ENCODE data around the gene TUSC2. TPM values are rescaled to one million over a fixed set of nuclear protein-coding genes. Genes with fewer than 3 reads are reported as not detected.

TUSC2 gene
- total and polyA plus RNA-seq, 10 of the 15 experiments (the other 5 are each of a cell fraction or from before 2014, with no cell fraction given), result 4.0 to 73.8 (median 34.3) TPM

DNA sequence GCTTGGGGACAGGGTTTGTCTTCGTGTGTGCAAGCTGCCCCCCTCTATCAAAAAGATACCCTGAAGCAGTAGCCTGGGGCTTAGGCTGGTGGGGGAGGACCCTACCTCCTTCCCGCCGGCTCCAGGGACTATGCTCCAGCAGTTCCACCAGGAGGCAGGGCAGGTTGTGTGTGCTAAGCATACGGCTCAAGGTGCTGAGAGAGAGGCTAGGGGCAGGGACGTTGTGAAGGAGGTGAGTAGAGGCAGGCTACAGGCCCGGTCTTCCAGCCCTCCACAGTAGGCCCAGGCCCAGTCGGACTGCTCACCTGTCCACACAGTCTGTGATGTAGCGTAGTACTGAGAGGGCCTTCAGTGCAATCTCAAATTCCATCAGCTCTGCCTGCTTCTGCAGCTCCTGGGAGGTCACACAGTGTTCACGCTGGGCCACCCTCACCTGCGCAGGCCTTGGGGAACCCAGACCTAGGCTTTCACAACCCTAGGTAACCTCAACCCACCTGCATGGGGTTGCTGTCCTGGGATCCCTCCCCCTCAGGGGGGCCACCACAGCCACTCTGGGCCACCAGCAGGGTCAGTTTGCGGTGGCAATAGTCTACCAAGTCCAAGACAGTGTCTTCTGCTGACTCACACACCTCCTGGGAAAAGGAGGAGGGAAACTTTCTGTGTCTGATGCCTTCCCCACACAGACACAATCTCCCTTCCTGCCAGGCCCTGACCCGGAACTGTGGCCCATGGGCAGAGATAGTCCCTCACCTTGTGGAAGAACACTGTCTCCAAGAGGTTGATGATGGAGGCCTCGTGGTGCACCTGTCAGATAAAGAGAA lies 15.0 kb upstream of the TUSC2 start:
- WGBS (ENCODE audit: insufficient coverage, insufficient replicate concordance, low lambda C conversion rate, missing lambda C conversion rate), result 69% methylated on average over 13 of the region's 13 CpGs
- H3K36me3 ChIP-seq (ENCODE audit: control insufficient read depth in 2 of 2, insufficient read depth in 2 of 2, low read length in 1 of 2), result peaks cover 0 to 3% of the 10 kb centered on the region in 2 experiments; a peak in 1 of 4 replicates
- no peaks in the 10 kb centered on the region for H3K27me3 ChIP-seq (replicated peaks in 1 of 2; ENCODE audit: control insufficient read depth in 2 of 2, insufficient read depth in 2 of 2, low read length in 1 of 2)
- H3K79me2 ChIP-seq (ENCODE audit: control insufficient read depth, insufficient read depth, low read length), result peaks cover 25% of the 10 kb centered on the region
- ATAC-seq, result no peak
- in situ Hi-C loops (cut with MboI), result no loop called here
- H3K9ac ChIP-seq (ENCODE audit: control insufficient read depth, insufficient read depth, low read length), result no peak overlapping the region
- BruUV-seq (replicated peaks), result no TSS peak
- ChIA-PET RAD21 (ENCODE audit: unreplicated experiment) (interaction anchor here (0.6 kb wide), 1 partner anchor 22 kb away, joined by 4 read pairs; no protein-coding TSS in a partner anchor), POLR2A (interaction anchor here (0.6 to 1.0 kb wide), 2 partner anchors 108 to 224 kb away, joined by 3 read pairs; no protein-coding TSS in a partner anchor), CTCF (interaction anchor here (0.6 kb wide), 1 partner anchor 16 kb away, joined by 4 read pairs; the partner anchor contains the start of gene TMEM115), SMC1A (ENCODE audit: uncharacterized antibody, unreplicated experiment) (no interaction called here)
- H3K27ac ChIP-seq (ENCODE audit: control insufficient read depth, insufficient read depth), result no peak overlapping the region
- peaks cover 8% of the 10 kb centered on the region; the same call in 1 of the 2 replicates for H3K4me1 ChIP-seq (ENCODE audit: control insufficient read depth, insufficient read depth, low read length)
- no peaks in the 10 kb centered on the region for H3K9me3 ChIP-seq (replicated peaks; ENCODE audit: control insufficient read depth, insufficient read depth, low read length)
- no peaks in the 10 kb centered on the region for H4K20me1 ChIP-seq (ENCODE audit: control insufficient read depth, insufficient read depth)
- no peak overlapping the region for H3K4me2 ChIP-seq (ENCODE audit: control insufficient read depth, insufficient read depth)
- no peak overlapping the region for H2AFZ ChIP-seq (ENCODE audit: control insufficient read depth, low read depth, low read length)
- H3K4me3 ChIP-seq, result no peak overlapping the region
- FAIRE-seq, result no peak
- TF ChIP-seq MTA3 (IDR thresholded peaks at IDR 0.05; ENCODE audit: borderline replicate concordance, low read length) (no peak), HDGF (IDR thresholded peaks at IDR 0.05) (no peak)
- DNase-seq (ENCODE audit: low read depth, low spot score), result no peak
- intact Hi-C loops (cut with micrococcal nuclease; ENCODE audit: unreplicated experiment), result no loop called here

DNA sequence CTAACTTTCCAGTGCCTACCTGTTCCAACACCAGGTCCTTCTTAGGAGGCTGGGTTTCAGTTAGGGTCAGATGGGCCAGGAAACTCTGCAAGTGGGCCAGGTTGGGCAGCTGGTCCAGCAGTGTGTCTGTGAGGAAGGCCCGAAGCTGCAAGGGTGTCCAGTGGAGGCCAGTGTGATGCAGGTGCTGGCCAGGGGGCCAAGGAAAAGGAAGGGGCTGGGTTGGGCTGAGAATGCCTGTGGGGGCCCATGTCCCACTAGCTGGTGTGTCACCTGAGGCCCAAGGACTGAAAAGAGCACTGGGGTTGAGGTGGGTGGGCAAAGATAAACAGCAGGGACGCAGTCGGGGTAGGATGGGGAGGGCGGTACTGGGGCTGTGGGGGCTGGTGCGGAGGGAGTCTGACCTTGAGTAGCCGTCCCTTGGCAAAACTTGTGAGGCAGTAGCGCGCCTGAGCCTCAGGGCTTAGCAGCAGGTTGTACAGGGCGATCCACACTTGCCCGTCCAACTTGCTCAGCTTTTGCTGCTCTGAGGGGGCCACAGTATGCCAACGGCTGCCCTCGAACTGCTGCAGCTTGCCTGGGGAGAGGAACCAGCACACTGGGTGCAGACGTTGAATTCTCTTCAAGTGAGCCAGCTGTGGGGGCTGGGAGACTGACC lies 14.1 kb upstream of the TUSC2 start:
- no TSS peak for BruUV-seq (replicated peaks)
- Histone ChIP-seq H3K4me3 (no peak overlapping the region), H4K20me1 (ENCODE audit: control insufficient read depth, insufficient read depth) (no peaks in the 10 kb centered on the region), H3K9ac (ENCODE audit: control insufficient read depth, insufficient read depth, low read length) (no peak overlapping the region), H3K27ac (ENCODE audit: control insufficient read depth, insufficient read depth) (no peak overlapping the region), H3K4me2 (ENCODE audit: control insufficient read depth, insufficient read depth) (no peak overlapping the region), H3K79me2 (ENCODE audit: control insufficient read depth, insufficient read depth, low read length) (peaks cover 34% of the 10 kb centered on the region), H3K4me1 (ENCODE audit: control insufficient read depth, insufficient read depth, low read length) (peaks cover 8% of the 10 kb centered on the region; the same call in 1 of the 2 replicates), H3K36me3 (ENCODE audit: control insufficient read depth in 2 of 2, insufficient read depth in 2 of 2, low read length in 1 of 2) (no peaks in the 10 kb centered on the region), H2AFZ (ENCODE audit: control insufficient read depth, low read depth, low read length) (no peak overlapping the region), H3K9me3 (replicated peaks; ENCODE audit: control insufficient read depth, insufficient read depth, low read length) (no peaks in the 10 kb centered on the region), H3K27me3 (replicated peaks in 1 of 2; ENCODE audit: control insufficient read depth in 2 of 2, insufficient read depth in 2 of 2, low read length in 1 of 2) (no peaks in the 10 kb centered on the region)
- in situ Hi-C loops (cut with MboI) (no loop called here), intact Hi-C loops (cut with micrococcal nuclease; ENCODE audit: unreplicated experiment) (no loop called here)
- WGBS (ENCODE audit: insufficient coverage, insufficient replicate concordance, low lambda C conversion rate, missing lambda C conversion rate), result 79% methylated on average over 12 of the region's 13 CpGs
- ATAC-seq (no peak), FAIRE-seq (no peak), DNase-seq (ENCODE audit: low read depth, low spot score) (no peak)
- SMC1A ChIA-PET (ENCODE audit: uncharacterized antibody, unreplicated experiment), result no interaction called here
- no peak for TF ChIP-seq ZBED1 (IDR thresholded peaks at IDR 0.05; ENCODE audit: borderline replicate concordance)
- no peak for TF ChIP-seq ZNF384 (IDR thresholded peaks at IDR 0.05; ENCODE audit: borderline replicate concordance, low read depth, low read length)
- no peak for TF ChIP-seq CHD1 (IDR thresholded peaks at IDR 0.05; ENCODE audit: low read depth, low read length)
- no peak for TF ChIP-seq NRF1 (conservative IDR thresholded peaks at IDR 0.05; ENCODE audit: low read depth, low read length)
- no peak for TF ChIP-seq BRCA1 (IDR thresholded peaks at IDR 0.05; ENCODE audit: low read depth, low read length)
- no peak for TF ChIP-seq RB1 (IDR thresholded peaks at IDR 0.05; ENCODE audit: borderline replicate concordance)
- CTCF ChIA-PET, result no interaction called here
- POLR2A ChIA-PET, result interaction anchor here (0.7 to 7.0 kb wide), 3 partner anchors 8 to 107 kb away, joined by 3 to 84 read pairs (median 3); partner anchors contain the start of genes CYB561D2 and NPRL2
- RAD21 ChIA-PET (ENCODE audit: unreplicated experiment), result no interaction called here
